ENCODE results near the gene FAM228A. TPM values are rescaled to one million over a fixed set of nuclear protein-coding genes. Genes with fewer than 3 reads are reported as not detected.
"Not testable (repeated sequence)": the region's sequence is repeated elsewhere in the genome, so short reads cannot be mapped to it uniquely, and the experiment has no call there.

Gene FAM228A
- total RNA-seq, 2 experiments from 2014 or later = not detected

DNA sequence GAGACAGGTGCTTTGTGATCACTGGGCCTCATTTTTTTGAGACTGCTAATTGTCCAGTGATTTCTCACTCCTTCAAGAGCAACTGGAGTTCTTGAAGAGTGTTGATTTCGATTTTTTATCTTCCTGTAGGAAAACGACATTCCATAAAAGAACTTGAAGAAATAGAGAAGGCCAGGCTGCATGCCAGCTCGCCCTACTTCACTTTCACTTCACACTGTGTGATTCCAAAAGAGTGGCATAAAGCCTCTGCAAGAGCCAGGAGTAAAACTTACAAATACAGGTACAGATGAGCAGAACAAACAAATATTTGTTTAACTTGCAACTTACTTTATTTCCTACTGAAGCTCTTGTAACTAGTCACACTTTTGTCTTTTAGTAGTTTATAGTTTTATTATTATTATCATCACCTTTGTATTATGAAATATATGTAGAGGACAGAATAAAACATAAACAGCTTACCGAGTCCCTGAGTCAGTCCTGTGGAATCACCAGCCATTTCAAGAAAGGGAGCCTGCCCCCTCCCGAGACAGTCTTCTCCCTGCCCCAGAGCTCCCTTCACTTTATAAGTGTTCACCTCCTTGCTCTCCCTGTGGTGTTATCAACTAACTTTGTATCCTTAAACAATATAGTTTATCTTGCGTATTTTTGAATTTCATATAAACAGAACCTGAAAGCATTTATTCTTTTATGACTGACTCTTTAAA, 8.7 kb downstream of the FAM228A start:
- POLR2A ChIA-PET = no interaction called here
- CTCF ChIA-PET = no interaction called here

DNA sequence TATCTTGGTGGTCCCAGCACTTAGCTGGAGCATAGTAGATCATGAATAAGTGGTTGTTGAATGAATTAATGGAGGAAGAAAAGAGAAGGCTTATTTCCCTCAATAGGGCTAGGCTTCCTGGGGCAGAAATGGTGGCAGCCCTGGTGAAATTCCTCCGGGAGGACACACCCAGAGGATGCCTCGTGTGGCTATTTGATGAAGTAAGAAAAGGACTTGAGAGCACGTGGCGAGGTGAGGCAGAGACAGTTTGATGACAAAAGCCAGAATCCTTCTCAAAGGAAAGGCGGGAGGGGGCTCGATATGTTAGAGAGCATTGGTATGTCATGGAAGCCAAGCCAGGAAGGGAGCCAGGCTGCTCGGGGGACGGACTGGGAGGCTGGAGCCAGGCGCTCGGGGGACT, 14.7 kb downstream of the FAM228A start:
- ChIA-PET CTCF (no interaction called here), POLR2A (no interaction called here)

DNA sequence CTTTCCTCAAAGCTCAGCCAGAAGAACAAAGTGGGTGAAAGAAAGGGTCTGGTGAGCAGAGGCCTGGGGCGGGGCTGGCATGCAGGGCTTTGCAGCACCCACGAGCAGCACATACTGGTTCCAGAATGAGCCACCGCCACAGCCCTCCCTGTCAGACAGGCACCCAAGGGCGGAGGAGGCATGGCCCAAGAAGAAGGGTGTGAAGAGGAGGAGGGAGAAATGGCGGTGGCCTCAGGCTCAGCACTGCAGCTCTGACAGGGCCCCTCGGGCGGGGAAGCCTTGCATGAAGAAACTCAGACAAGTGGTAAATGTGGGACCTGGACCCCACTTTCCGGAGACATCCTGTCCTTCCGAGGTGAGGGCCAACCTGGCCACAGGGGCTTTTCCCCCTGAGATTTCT, 15.7 kb downstream of the FAM228A start:
- CTCF ChIA-PET = no interaction called here
- POLR2A ChIA-PET = no interaction called here

DNA sequence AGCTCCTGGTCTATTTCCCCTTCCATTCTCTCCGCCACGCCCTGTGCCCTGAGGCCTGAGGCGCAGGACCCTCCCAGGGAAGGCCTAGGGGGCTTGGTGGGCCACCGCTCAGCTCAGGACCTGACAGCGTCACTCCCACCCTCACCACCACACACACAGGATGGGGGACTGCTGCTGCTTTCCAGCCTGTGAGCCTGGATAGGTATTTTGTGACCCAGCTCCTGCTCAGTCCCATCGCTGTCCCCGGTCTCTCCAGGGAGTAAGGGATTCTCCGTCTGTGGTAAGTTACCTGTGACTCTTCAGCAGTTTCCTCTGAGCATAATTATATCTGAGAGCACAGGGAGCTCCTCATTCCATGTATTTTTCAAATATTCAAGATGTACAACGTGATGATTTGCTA, 16.3 kb downstream of the FAM228A start:
- ChIA-PET POLR2A (no interaction called here), CTCF (no interaction called here)

DNA sequence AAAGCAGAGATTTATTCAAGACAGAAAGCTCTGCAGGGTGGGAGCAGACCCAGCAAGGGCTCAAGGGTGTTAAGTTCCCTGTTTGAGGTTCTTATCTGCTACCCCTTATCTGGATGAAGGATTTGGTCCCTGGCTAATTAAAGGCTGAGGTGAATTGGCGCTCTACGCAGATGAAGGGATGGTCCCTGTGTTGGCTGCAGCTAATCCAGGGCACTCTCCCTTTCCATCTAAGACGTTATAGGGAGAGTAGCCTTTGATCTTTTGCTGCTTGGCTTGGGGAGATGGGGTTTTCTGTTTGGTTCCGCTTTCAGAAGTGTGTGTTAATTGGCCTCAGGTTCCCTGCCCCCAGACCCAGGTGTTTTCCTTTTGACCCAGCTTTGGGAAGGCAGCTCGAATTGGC, 17.0 kb downstream of the FAM228A start:
- POLR2A ChIA-PET = no interaction called here
- CTCF ChIA-PET = no interaction called here

DNA sequence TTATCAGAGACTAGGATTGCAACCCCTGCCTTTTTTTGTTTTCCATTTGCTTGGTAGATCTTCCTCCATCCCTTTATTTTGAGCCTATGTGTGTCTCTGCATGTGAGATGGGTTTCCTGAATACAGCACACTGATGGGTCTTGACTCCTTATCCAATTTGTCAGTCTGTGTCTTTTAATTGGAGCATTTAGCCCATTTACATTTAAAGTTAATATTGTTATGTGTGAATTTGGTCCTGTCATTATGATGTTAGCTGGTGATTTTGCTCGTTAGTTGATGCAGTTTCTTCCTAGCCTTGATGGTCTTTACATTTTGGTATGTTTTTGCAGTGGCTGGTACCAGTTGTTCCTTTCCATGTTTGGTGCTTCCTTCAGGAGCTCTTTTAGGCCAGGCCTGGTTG, 22.4 kb downstream of the FAM228A start:
- CTCF ChIA-PET, POLR2A ChIA-PET: not testable (repeated sequence)

DNA sequence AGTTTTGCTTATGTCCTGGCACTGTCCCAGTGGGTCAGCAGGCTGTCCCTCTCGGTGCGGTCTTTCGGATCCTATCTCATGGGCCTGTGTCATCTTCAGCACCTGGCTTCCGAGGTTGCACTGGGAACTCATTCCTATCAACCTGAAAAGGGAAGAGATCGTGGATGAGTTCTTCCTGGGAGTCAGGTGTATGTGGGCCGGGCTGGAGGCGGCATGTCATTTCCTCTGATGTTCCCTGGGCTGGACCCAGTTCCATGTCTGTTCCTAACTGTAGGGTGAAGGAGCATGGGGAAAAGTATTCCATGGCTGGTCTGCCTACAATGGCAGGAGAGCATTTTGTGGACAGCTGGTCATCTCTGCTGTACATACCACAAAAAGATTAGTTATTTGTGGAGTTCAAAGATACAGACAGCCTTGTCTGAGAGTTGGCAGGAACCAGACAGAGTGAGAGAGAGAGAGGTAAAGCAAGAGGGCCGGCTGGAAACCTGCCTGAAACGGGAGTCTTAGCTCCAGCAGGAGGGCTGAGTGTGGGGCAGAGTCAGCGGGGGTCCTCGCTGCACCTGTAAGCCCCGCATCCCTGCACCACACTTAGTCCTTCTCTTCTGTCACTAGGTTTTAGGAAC, 25.2 kb downstream of the FAM228A start:
- POLR2A ChIA-PET = no interaction called here
- CTCF ChIA-PET = no interaction called here

DNA sequence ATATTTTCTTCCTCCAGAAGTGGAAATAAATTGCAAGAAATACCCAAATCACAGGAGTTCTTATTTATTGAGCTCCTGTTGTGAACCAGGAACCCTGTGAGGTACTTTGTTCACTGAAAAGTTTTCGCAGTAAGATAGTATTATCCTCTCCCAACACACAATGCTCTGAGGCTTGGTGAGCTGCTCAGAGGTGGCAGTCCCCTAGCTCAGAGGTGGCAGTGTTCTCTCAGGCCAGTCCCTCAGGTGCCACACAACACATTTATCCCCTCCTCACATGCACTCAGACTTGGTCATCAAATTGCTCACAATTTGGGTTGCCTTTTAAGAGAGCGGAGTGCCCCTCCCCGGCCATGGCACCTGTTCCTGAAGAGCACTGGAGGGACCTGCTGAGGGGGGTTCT, 25.9 kb downstream of the FAM228A start:
- CTCF ChIA-PET = no interaction called here

DNA sequence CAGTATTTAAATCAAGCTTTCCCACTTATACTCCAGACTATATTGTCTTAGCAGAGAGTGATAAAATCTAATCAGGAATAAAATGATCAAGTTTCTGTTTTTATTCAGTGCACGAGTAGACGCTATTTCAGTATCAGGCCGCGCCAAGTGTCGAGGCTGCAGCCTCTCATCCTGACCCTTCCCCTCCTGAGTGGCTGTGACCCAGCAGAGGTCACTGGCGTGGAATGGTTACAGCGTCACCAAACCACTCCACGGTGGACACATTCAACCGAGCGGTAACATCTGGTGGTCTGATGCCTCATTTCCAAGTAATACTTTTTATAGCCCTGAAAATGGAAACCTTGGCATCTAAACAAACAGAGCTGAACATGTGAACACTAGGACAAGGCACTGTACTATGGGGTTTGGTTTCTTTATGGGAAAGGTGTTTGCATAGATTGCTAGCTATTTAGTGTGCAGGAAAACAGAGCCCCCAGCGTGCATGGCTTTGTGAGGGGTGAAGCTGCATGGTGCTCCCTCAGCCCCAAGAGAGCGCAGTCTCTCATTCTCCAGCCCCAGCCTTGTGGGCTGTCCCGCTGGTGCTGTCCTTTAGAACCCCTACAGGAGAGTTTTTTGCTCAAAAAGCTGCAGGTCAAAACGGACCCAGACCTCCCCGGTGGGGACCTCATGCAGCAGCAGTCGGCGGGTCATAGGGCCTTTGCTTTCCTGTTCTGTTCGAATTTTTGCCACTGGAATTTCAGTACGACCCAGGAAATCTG, 28.4 kb downstream of the FAM228A start:
- ChIA-PET POLR2A (no interaction called here), CTCF (interaction anchor here (0.9 kb wide), 1 partner anchor 9 kb away, joined by 3 read pairs; no protein-coding TSS in a partner anchor)

More for the DNA sequence above, 25.9 kb downstream of the FAM228A start:
- POLR2A ChIA-PET = no interaction called here

DNA sequence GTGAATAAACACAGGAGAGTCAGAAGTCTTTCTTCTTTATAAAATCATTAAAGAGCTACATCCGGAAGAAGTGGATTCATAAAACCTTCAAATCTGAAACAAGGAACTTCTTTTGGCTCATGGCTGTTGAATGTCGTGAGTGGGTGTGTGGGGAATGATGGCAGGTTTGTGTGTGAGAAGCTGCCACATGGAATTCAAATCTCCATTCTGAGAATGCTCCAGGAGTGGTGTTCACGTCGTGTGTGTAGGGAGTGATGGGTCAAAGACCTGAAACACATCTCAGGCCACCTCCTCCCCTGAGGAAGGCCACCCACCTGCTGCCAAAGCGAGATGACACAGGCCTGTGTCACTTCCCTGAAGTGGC, 28.9 kb downstream of the FAM228A start:
- ChIA-PET POLR2A (no interaction called here), CTCF (interaction anchor here (0.9 kb wide), 1 partner anchor 8 kb away, joined by 3 read pairs; no protein-coding TSS in a partner anchor)

DNA sequence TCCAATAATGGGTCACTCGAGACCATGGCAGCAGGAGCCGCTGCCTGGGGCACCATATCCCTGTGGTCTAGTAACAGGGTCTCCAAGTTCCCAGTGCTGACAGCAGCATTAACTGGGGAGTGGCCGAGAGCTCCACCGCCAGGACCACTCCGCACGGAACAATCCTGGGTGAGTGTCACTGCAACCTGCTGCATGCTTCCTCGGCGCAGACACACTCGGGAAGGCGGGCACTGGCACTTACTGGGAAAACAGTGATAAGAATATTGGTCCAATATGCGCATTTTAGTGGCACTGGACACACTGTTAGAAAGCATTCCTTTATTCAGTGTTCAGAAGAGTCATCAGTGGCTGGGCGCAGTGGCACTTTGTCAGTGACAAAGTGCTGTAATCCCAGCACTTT, 29.7 kb downstream of the FAM228A start:
- CTCF ChIA-PET = no interaction called here
- POLR2A ChIA-PET = no interaction called here

DNA sequence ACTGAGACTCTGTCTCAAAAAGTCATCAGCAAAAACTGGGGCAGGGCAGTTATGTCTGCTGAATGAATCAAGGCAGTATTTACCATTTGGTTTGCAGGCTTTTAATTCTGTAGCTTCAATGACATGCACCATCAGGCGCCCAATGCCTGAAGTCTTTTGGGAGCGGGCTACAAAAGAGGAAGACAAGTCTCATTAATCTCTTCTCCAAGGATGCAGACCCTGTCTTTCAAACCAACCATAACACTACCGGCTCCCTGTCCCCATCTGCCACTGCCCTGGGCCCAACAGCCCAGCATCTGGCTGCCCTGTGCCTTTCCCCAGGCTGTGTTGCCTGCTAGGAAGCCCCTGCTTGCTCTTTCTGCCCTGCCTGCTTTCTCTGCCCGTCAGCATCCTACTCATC, 30.3 kb downstream of the FAM228A start:
- ChIA-PET POLR2A (no interaction called here), CTCF (no interaction called here)

DNA sequence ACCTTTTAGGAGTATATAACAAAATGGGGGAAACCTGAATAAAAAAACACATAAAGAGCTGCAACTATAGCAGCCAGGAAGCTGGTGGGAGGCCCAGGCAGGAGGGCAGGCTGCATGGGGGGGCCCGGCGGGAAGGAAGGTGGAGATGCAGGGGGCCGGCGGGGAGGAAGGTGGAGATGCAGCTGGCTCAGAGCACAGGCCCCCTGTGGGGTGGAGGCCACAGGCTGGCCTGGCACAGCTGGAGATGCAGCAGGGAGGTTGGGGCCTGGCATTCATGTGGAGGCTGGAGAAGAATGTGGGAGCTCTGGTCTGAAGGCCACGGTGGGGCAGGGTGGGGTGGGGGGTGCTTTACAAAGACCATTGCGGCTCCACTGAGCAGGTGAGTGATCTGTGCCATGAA, 31.4 kb downstream of the FAM228A start:
- ChIA-PET POLR2A (no interaction called here), CTCF (no interaction called here)

DNA sequence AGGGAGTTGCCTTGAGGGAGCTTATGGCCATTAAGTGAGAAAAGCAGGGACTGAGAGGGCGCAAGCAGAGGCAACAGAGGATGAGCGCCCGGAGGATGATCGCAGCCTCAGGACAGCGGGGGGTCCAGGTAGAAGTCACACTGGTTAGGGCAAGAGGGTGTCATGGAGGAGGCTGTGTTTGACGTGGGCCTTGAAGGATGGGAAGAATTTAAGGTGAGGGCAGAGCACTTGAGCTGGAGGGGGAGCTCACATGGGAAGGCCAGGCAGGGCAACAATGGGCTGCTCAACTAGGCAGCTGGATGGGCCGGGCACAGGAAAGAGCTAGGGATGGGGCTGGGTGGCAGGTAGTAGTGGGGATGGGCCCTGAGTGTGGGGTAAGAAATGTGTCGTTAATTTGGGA, 31.9 kb downstream of the FAM228A start:
- ChIA-PET CTCF (no interaction called here), POLR2A (no interaction called here)

DNA sequence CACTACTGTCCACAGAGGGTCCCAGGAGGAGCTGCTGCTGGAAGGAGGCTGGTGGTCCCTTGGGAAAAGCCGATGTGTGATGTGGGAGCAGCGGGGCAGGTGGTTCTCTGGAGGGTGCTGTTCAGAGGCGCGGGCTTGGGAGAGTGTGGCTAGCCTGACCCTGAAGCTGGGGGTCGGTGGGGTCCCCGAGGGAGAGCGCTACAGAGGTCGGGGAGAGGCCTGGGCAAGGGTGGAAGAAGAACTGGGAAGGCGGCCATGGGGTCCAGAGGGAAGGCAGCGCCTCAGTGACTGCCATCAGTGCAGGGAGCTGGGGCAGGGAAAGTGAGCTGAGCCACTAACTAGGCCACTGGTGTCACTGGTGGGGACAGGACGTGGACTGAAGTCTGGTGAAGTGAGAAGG, 32.5 kb downstream of the FAM228A start:
- POLR2A ChIA-PET = no interaction called here

DNA sequence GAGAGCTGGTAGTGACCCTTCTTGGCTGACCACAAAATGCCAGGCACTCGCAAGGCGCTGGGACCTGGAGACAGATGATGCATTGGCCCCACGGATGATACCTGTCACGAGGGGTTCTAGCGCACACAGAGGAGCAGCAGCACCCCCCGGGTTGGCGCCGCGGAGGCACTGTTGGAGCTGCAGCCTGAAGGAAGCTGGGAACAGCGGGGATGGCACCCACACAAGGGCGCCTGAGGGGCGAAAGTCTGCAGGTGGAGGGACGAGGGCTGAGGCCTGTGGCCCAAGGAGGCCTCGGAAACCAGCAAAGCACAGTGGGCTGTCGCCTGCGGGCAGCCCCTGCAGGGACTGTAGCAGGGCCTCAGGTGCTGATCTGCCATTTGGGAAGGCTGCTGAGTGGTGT, 33.6 kb downstream of the FAM228A start:
- POLR2A ChIA-PET = no interaction called here
- CTCF ChIA-PET = no interaction called here

More for the DNA sequence above, 32.5 kb downstream of the FAM228A start:
- CTCF ChIA-PET = interaction anchor here (0.6 kb wide), 1 partner anchor 165 kb away, joined by 3 read pairs; no protein-coding TSS in a partner anchor

DNA sequence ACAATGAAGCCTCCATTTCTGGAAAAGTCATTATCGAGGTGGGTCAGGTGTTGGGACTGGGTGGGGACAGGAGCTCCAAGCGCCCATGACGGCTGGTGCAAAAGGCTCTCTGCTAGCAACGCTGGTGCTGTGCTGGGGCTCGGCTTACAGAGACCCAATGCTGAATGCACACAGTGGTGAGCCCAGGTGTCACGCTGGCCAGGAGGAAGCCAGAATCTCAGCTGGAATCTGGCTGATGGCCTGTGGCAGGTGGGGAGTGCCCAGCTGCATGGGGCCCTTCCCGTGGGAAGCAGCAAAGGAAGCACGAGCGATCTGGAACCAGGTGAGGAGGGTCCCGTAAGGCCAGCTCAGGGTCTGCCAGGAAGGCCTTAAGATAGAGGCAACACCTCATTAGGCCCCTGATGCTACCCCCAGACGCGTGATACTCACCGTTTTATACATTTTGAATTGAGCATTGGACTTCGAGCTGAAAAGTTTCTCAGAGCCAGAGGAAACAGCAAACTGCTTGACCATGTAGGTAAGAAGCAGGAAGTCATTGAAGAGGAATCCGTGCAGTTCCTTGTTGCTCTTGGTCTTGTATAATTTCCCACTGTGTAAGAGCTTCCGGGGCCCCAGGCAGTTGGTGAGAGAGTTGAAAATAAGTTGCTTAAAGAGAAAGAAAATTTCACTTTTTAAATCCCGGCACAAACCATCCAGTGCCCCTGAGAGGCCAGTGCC, 34.7 kb downstream of the FAM228A start:
- POLR2A ChIA-PET = no interaction called here
- CTCF ChIA-PET = interaction anchor here (0.7 kb wide), 1 partner anchor 87 kb away, joined by 4 read pairs; no protein-coding TSS in a partner anchor

DNA sequence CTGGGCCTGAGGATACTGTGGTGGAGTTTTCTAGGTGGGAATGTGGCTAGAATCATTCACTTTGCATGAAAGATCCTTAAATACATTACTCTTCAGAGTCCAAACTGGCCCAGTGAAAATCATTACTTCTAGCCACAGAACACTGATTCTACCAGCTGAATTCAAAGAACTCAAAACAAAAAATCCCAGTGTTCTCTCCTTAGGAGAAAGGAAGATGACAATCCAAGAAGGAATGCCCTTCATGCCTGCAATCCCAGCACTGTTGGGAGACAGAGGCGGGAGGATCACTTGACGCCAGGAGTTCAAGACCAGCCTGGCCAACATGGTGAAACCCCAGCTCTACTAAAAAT, 35.2 kb downstream of the FAM228A start:
- POLR2A ChIA-PET = no interaction called here
- CTCF ChIA-PET = interaction anchor here (0.7 kb wide), 1 partner anchor 88 kb away, joined by 4 read pairs; no protein-coding TSS in a partner anchor

DNA sequence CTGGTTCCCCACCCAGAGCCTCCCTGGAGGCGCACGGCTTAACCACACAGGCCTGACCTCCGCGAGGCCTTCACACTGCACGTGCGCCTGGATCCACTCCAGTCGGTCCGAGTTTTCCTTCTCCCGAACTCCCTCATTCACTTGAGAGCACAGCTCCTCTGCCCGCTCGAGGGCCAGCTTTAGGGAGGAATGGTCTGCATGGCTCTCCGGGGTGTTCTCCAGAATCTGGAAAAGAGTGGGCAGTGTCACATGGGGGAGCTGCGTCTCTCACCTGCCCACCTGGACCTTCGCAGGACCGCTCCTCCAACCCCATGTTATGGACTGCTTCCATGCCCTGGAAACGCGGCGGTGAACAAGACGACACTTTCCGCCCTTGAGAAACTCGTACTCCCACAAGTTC, 35.9 kb downstream of the FAM228A start:
- ChIA-PET POLR2A (no interaction called here), CTCF (interaction anchor here (0.7 kb wide), 1 partner anchor 167 kb away, joined by 5 read pairs; no protein-coding TSS in a partner anchor)

DNA sequence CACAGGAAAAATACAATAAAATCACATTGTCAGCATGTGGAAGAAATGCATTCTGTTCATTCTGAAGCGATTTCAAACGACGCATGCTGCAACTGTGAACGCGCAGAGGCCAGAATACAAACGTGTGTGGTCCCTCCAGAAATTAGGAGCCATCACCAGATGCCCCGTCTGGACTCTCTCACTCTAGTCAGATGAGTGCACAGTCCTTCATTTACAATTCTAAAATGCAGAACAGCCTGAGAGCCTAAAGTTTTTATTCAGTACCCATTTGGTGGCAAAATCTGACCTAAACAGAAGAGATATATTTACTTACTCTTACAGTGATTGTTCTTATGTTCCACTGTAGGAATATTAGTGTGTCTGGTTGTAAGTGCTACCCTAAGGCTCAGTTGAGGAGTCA, 36.6 kb downstream of the FAM228A start:
- POLR2A ChIA-PET = no interaction called here
- CTCF ChIA-PET = interaction anchor here (1.0 kb wide), 1 partner anchor 8 kb away, joined by 3 read pairs; no protein-coding TSS in a partner anchor

DNA sequence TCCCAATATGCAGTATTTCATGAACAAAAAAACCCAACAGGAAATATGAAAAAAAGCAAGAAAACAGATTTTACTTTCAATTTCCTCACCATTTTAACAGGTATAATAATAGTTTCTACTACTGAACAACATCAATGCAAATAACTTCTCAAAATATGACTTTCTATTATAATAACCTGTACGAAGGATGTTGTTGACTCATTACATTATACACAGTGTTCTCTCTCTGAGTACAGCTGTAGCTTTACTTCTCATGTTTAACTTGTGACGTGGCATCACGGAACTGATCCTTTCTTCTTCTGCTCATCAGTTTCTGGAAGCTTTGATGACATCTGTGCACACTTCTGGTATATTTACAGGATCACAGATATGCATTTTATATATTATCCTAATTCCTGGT, 40.0 kb downstream of the FAM228A start:
- POLR2A ChIA-PET = no interaction called here
- CTCF ChIA-PET = no interaction called here

All from activated CD8-positive, alpha-beta memory T cell treated with anti-CD3 and anti-CD28 coated beads for 36 hours (primary cell).